ENCODE measurements around the gene PRKD2. TPM values are rescaled to one million over a fixed set of nuclear protein-coding genes. Genes with fewer than 3 reads are reported as not detected.

The PRKD2 gene
- total RNA-seq, 1 donor from 2014 or later: 63.6 TPM

GRCh38 chr19:46753420-46754155 is 36.7 kb upstream of the PRKD2 start:
- no peaks in the 10 kb centered on the region for H3K36me3 ChIP-seq (ENCODE audit: control insufficient read depth, insufficient read depth, low read length)
- peak; percentile 57 for TF ChIP-seq CTCF (IDR thresholded peaks at IDR 0.05; ENCODE audit: insufficient read depth, low read length, poor library complexity, severe bottlenecking)
- peaks cover 9% of the 10 kb centered on the region for H3K27me3 ChIP-seq (ENCODE audit: control insufficient read depth, insufficient read depth, low read length)
- no peak overlapping the region for H3K4me3 ChIP-seq (ENCODE audit: low read depth, low read length)
- DNase-seq (ENCODE audit: low read depth): no peak

- no peaks in the 10 kb centered on the region for H3K36me3 ChIP-seq (ENCODE audit: control insufficient read depth, insufficient read depth, low read length)
These were observed 31.6 kb upstream of the PRKD2 start for GRCh38 chr19:46748325-46749109.

GRCh38 chr19:46746281-46747057 is 29.6 kb upstream of the PRKD2 start, which contains the start of gene STRN4:
Gene STRN4 (minus strand): TSS chr19:46746450. CDS start chr19:46746430, 20 bp downstream.
- peak within 1 kb of the TSS; percentile 98 for H3K4me3 ChIP-seq (ENCODE audit: low read depth, low read length)
- DNase-seq (ENCODE audit: low read depth): no peak
- H3K27me3 ChIP-seq (ENCODE audit: control insufficient read depth, insufficient read depth, low read length): no peaks in the 10 kb centered on the region
- TF ChIP-seq CTCF (IDR thresholded peaks at IDR 0.05; ENCODE audit: insufficient read depth, low read length, poor library complexity, severe bottlenecking): no peak
- H3K36me3 ChIP-seq (ENCODE audit: control insufficient read depth, insufficient read depth, low read length): no peaks in the 10 kb centered on the region

More at GRCh38 chr19:46748325-46749109, 31.6 kb upstream of the PRKD2 start:
- Histone ChIP-seq H3K27me3 (ENCODE audit: control insufficient read depth, insufficient read depth, low read length) (no peaks in the 10 kb centered on the region), H3K4me3 (ENCODE audit: low read depth, low read length) (no peak overlapping the region)
- no peak for DNase-seq (ENCODE audit: low read depth)
- peak; percentile 74 for TF ChIP-seq CTCF (IDR thresholded peaks at IDR 0.05; ENCODE audit: insufficient read depth, low read length, poor library complexity, severe bottlenecking)

GRCh38 chr19:46745521-46746280 is 28.8 kb upstream of the PRKD2 start, which contains the start of gene FKRP:
Gene FKRP (plus strand): TSS chr19:46746057. CDS start chr19:46755451, 9,394 bp downstream.
- Histone ChIP-seq H3K36me3 (ENCODE audit: control insufficient read depth, insufficient read depth, low read length) (no peaks in the 10 kb centered on the region), H3K4me3 (ENCODE audit: low read depth, low read length) (peak within 1 kb of the TSS; percentile 98), H3K27me3 (ENCODE audit: control insufficient read depth, insufficient read depth, low read length) (no peaks in the 10 kb centered on the region)
- no peak for TF ChIP-seq CTCF (IDR thresholded peaks at IDR 0.05; ENCODE audit: insufficient read depth, low read length, poor library complexity, severe bottlenecking)
- no peak for DNase-seq (ENCODE audit: low read depth)

GRCh38 chr19:46745030-46745429 is 28.1 kb upstream of the PRKD2 start:
- TF ChIP-seq CTCF (IDR thresholded peaks at IDR 0.05; ENCODE audit: insufficient read depth, low read length, poor library complexity, severe bottlenecking): no peak
- no peaks in the 10 kb centered on the region for H3K36me3 ChIP-seq (ENCODE audit: control insufficient read depth, insufficient read depth, low read length)
- no peak for DNase-seq (ENCODE audit: low read depth)
- peak overlapping the region; percentile 98 for H3K4me3 ChIP-seq (ENCODE audit: low read depth, low read length)
- no peaks in the 10 kb centered on the region for H3K27me3 ChIP-seq (ENCODE audit: control insufficient read depth, insufficient read depth, low read length)

Data from kidney epithelial cell (primary cell).